Epithelial cell of esophagus (primary cell): ENCODE data around the gene MUC5AC.

ENCODE experiments used
- DNase-seq: peaks from one replicate; pipeline ENCODE4 v3.0.0; 2010; ENCODE audit warnings: low read depth
- H3K4me3 ChIP-seq: 2 replicates; pipeline ENCODE4 v1.5.1; 2011; ENCODE audit warnings: mild to moderate bottlenecking, low read length, control low read depth
- CTCF ChIP-seq: IDR thresholded peaks from 2 replicates; pipeline ENCODE4 v1.5.1; 2011; ENCODE audit warnings: low read depth, mild to moderate bottlenecking, low read length, control low read depth, inconsistent platforms; ENCODE audit not compliant: insufficient read depth; ENCODE audit errors: missing control alignments

Gene MUC5AC

GRCh38 chr11:1129611-1130160 is 28.1 kb upstream of the MUC5AC start:
- TF ChIP-seq CTCF: no peak
- DNase-seq: no peak

GRCh38 chr11:1130276-1131032 is 27.3 kb upstream of the MUC5AC start:
- H3K4me3 ChIP-seq: no peak overlapping the region
- DNase-seq: no peak
- TF ChIP-seq CTCF: no peak

More at GRCh38 chr11:1129611-1130160, 28.1 kb upstream of the MUC5AC start:
- no peak overlapping the region for H3K4me3 ChIP-seq

DNA sequence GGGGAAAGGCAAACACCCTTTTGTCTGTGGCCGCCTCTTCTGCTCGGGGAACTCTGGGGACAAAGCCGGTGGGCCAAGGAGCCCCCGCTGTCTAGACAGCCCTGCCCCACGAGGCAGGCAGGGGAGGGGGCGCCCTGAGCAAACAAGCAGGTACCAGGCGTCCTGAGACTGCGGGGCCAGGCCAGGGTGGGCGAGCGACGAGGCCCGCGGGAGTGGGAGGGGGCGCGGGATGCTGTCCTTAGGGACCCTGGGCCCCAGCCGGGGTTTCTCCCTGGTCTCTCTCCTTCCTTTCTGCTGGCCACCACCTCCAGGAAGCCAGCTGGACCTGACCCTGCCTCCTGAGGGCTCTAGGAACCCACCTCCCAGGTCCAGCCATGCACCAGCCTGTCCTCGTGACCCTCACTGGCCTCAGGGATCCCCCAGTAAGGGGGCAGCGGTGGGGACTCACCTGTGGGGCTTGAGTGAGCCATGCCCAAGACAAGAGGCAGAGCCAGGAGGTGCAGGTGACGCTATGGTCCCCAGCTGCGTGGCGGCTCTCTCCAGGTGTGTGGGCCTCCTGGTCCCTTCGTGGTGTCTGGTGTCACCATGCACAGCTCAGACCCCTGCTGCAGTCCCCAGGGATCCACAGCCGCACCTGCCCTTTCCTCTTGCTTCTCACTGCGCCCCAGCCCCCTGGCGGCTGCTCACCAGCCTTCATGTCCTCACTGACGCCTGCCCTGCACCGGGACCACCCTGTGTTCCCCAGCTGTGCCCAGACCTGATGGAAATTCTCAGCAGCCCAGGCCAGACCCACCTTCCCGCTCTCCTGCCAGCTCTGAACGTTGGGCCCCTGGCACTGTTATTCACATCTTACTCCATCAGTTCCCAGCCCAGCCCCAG is 26.5 kb upstream of the MUC5AC start:
- TF ChIP-seq CTCF: no peak
- H3K4me3 ChIP-seq: no peak overlapping the region
- no peak for DNase-seq

- no peak for TF ChIP-seq CTCF
- DNase-seq: no peak
- no peak overlapping the region for H3K4me3 ChIP-seq
These were observed 22.8 kb upstream of the MUC5AC start for GRCh38 chr11:1134848-1135445.

GRCh38 chr11:1138097-1138496 is 19.7 kb upstream of the MUC5AC start:
- DNase-seq: peak; percentile 39
- no peak for TF ChIP-seq CTCF
- H3K4me3 ChIP-seq: no peak overlapping the region

DNA sequence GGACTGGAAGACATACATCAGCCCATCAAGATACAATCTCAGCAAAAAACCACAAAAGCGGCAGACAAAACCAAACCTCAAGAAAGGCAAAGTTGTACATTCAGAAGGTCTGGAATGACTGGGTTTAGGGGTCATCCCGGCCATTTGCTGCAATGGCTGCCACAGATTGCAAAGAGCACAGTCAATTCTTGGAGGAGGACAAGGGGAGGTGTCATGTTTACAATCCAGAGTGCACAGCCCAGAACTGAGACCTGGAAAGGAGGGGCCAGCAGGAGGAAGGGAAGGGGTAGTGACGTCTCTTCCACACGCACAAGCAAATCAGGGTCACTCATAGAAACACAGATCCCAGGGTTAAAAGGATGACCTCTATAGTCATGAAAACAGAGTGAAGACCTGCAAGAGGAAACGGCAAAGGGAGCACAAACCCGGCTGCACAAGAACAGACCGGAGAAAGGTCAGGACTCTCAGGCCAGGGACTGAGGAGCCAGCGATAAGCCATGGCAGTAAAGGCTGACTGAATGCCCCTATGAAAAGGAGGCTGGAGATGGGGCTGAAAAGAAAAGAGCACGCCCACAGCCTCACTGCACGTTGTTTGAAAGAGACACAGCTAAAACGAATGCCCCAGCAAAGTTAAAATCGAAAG is 18.2 kb upstream of the MUC5AC start:
- no peak for DNase-seq
- TF ChIP-seq CTCF: no peak
- H3K4me3 ChIP-seq: no peak overlapping the region
